ENCODE data around the gene NEU2. TPM values are rescaled to one million over a fixed set of nuclear protein-coding genes. Genes with fewer than 3 reads are reported as not detected.

NEU2 gene
- total and polyA plus RNA-seq, 2 of the 13 experiments (the other 11 are each of a cell fraction or from before 2014, with no cell fraction given), result not detected

- TF ChIP-seq KAT7 (CRISPR knock-in tag; IDR thresholded peaks at IDR 0.05; ENCODE audit: borderline replicate concordance) (no peak), PITX1 (CRISPR knock-in tag; IDR thresholded peaks at IDR 0.05) (no peak; the same call in 1 of the 2 replicates), NRL (CRISPR knock-in tag; IDR thresholded peaks at IDR 0.05; ENCODE audit: borderline replicate concordance) (no peak), ZNF614 (CRISPR knock-in tag; IDR thresholded peaks at IDR 0.05; ENCODE audit: borderline replicate concordance) (no peak), NFKBIZ (CRISPR knock-in tag; IDR thresholded peaks at IDR 0.05) (0 out of 2 replicates have a peak, but pooled peaks have one; percentile 33), KDM4B (CRISPR knock-in tag; IDR thresholded peaks at IDR 0.05) (no peak), MTF1 (CRISPR knock-in tag; IDR thresholded peaks at IDR 0.05) (no peak), YEATS4 (CRISPR knock-in tag; IDR thresholded peaks at IDR 0.05; ENCODE audit: borderline replicate concordance) (no peak), MEIS2 (CRISPR knock-in tag; IDR thresholded peaks at IDR 0.05) (peak; percentile 68; the same call in 1 of the 2 replicates), SALL2 (CRISPR knock-in tag; IDR thresholded peaks at IDR 0.05) (no peak), CENPT (CRISPR knock-in tag; IDR thresholded peaks at IDR 0.05; ENCODE audit: low read depth) (no peak), ZFP1 (CRISPR knock-in tag; IDR thresholded peaks at IDR 0.05) (no peak), RFX5 (IDR thresholded peaks at IDR 0.05; ENCODE audit: low read depth, low read length) (no peak), KDM6A (CRISPR knock-in tag; IDR thresholded peaks at IDR 0.05; ENCODE audit: low read depth) (no peak), ZNF549 (CRISPR knock-in tag; IDR thresholded peaks at IDR 0.05) (no peak), TMF1 (CRISPR knock-in tag; IDR thresholded peaks at IDR 0.05; ENCODE audit: low read depth) (no peak), ZNF782 (CRISPR knock-in tag; IDR thresholded peaks at IDR 0.05; ENCODE audit: borderline replicate concordance) (no peak), ZBTB25 (CRISPR knock-in tag; IDR thresholded peaks at IDR 0.05) (no peak; the same call in 1 of the 2 replicates), CBX2 (IDR thresholded peaks at IDR 0.05; ENCODE audit: low read depth, low read length) (no peak), CBX2 (CRISPR knock-in tag; IDR thresholded peaks at IDR 0.05; ENCODE audit: low read depth) (no peak), ZBTB7B (CRISPR knock-in tag; IDR thresholded peaks at IDR 0.05) (no peak), ATF7-NPFF (CRISPR knock-in tag; IDR thresholded peaks at IDR 0.05; ENCODE audit: low read depth) (no peak), SMAD9 (CRISPR knock-in tag; IDR thresholded peaks at IDR 0.05) (no peak)
- TF ChIP-seq, protein P1, sequence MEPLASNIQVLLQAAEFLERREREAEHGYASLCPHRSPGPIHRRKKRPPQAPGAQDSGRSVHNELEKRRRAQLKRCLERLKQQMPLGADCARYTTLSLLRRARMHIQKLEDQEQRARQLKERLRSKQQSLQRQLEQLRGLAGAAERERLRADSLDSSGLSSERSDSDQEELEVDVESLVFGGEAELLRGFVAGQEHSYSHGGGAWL (CRISPR knock-in tag; IDR thresholded peaks at IDR 0.05), result 0 out of 2 replicates have a peak, but pooled peaks have one; percentile 17
- TF ChIP-seq, protein P2, sequence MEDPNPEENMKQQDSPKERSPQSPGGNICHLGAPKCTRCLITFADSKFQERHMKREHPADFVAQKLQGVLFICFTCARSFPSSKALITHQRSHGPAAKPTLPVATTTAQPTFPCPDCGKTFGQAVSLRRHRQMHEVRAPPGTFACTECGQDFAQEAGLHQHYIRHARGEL (CRISPR knock-in tag; IDR thresholded peaks at IDR 0.05), result no peak
- TF ChIP-seq, protein P3, sequence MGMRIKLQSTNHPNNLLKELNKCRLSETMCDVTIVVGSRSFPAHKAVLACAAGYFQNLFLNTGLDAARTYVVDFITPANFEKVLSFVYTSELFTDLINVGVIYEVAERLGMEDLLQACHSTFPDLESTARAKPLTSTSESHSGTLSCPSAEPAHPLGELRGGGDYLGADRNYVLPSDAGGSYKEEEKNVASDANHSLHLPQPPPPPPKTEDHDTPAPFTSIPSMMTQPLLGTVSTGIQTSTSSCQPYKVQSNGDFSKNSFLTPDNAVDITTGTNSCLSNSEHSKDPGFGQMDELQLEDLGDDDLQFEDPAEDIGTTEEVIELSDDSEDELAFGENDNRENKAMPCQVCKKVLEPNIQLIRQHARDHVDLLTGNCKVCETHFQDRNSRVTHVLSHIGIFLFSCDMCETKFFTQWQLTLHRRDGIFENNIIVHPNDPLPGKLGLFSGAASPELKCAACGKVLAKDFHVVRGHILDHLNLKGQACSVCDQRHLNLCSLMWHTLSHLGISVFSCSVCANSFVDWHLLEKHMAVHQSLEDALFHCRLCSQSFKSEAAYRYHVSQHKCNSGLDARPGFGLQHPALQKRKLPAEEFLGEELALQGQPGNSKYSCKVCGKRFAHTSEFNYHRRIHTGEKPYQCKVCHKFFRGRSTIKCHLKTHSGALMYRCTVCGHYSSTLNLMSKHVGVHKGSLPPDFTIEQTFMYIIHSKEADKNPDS (CRISPR knock-in tag; IDR thresholded peaks at IDR 0.05), result no peak
- TF ChIP-seq, protein P4, sequence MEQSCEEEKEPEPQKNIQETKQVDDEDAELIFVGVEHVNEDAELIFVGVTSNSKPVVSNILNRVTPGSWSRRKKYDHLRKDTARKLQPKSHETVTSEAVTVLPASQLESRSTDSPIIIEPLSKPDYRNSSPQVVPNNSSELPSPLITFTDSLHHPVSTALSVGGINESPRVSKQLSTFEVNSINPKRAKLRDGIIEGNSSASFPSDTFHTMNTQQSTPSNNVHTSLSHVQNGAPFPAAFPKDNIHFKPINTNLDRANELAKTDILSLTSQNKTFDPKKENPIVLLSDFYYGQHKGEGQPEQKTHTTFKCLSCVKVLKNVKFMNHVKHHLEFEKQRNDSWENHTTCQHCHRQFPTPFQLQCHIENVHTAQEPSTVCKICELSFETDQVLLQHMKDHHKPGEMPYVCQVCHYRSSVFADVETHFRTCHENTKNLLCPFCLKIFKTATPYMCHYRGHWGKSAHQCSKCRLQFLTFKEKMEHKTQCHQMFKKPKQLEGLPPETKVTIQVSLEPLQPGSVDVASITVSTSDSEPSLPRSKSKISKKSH (CRISPR knock-in tag; IDR thresholded peaks at IDR 0.05; ENCODE audit: borderline replicate concordance), result no peak
Observed at GRCh38 chr2:233053928-233054784, 21.7 kb downstream of the NEU2 start (continued).

All from HepG2 (cell line).